GM18868 (cell line): Measurements from ENCODE around the gene TCP11.

Experiments
- ATAC-seq: cut with Tn5 transposase; IDR thresholded peaks from one replicate; pipeline ENCODE4 v1.9.1; 2021; ENCODE audit warnings: mild to moderate bottlenecking, moderate library complexity; ENCODE audit not compliant: unreplicated experiment

The TCP11 gene

DNA sequence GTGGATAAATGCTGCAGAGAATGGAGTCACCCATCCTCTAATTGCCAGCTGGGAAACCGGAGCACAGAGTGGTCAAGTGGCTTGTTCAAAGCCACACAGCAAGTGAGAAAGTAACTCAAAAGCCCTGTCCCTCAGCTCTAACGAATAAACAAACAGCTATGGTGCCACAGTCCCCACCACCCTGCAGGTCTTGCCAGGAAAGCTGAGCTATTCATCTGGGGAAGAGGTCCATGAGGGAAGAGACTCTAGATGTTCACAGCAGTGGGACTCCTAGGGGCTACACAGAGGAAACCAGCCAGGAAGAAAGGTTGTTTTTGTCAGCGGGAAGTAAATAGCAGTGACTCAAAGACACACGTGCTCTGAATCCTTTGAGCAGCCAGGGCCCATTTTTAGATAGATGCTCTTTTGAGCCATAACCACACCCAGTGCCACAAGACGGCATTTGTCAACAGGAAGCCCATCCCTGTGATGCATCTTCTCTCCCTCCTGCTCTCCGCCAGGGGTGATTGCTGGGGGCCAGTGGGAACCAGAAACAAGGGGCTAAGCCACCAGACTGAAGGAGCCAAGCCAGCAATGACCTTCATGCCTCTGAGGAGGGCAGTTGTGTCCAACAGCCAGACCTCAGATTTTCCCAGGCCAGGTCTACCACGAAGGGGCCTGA is 32.4 kb upstream of the TCP11 start:
- ATAC-seq: no peak

DNA sequence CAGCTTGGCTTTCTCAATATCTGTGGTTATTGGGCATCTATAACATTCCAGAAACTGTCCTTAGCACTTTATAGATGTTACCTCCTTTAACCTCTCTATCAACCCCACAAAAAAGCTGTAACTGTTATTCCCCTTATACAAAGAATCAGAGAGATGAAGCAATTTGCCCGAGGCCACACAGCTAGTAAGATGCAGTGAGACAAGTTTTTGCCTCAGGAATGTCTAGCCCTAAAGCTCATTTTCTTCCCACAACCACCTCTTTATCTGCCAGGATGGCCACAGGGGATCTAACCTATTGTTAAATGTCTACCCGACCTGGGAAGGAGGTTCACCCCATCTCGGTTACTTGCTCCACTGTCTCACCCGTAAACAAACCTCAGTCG is 31.9 kb upstream of the TCP11 start:
- no peak for ATAC-seq

DNA sequence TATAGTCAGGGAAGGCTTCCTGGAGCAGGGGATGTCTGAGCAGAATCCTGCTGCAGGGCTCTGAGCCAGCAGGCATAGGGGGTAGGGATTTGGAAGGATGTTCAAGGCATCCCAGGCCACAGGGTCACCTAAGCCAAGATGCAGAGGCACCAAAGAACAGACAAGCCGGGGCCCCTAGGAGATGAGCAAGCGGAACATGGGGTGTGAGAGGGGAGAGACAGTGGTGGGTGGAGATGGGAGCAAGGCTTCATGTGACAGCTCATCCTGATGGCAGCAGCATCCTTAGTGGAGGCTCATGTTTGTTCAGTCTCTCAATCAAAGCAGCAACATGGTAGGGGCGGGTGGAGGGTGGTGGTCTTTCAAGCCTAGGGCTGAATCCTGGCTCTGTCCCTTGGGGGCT is 29.8 kb upstream of the TCP11 start:
- no peak for ATAC-seq

DNA sequence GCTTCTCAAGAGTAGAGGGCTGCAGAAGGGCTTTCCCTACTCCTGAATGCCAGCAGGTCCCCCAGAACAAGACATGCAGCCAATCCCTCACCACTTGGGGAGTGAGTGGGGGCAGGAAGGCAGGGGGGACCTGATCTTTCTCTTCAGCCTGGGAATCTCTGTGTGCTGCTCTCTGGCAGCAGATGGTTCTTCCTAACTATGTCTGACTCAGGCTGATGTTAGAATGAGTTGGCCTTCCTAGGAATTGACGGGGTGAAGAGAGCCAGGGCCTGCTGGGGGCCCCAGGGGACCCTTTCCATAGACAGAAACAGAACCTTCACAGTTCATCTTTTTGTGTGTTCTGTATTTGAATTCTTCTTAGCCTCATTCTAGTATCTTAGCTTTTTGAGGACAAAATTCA is 29.0 kb upstream of the TCP11 start:
- no peak for ATAC-seq

DNA sequence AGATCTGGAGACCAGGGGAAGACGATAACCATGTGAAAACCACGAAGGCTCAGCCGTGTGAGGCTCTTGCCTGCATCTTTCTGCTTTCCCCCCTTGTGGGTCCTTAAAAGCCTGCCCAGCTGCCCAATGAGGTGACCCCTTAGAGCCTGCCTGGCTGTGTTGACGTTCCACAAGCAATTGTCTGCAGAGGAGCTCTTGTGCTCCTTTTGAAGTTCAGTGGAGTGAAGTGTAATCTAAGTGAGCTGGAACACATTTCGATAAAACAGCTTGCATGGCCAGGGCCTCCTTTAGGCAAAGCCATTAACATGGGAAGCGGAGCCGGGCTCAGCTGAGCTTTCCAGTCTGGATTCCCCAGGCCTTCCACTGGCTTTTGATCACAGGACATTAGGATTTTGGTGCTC is 27.3 kb upstream of the TCP11 start:
- no peak for ATAC-seq

DNA sequence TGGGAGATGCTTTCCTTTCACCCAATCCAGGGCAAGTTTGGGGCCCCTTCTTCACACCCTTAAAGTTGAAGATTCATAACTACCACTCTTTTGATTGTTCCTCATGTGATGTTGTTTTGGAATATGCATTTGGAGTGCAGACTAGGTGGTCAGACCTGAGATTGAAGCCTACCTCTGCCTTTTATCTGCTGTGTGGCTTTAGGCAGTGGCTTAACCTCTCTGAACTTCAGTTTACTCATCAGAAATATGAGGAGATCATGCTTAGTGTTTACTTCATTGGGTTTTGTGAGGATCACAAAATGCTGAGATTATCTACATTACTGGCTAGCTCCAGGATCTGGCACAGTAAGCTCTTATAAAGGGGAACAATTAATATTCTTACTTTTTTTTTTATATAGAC is 26.4 kb upstream of the TCP11 start:
- no peak for ATAC-seq

DNA sequence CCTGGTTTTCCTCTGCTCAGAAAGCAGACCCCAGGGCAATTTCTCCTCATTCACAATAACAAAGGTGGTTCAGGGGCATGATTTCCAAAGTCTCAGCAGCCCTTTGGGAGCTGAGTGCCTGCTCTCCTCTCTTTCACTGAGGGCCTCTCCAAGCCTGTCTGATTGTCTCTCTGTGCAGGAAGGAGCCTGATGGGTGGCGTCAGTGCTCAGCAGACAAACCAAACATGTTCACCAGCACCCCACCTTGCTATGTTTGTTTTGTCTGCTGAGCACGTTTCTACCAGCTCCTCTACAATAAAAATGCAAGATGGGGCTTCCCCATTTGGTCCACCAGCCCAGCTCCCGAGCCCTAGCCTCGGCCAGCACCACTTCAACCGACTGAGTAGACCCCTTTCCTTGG is 25.4 kb upstream of the TCP11 start:
- no peak for ATAC-seq

DNA sequence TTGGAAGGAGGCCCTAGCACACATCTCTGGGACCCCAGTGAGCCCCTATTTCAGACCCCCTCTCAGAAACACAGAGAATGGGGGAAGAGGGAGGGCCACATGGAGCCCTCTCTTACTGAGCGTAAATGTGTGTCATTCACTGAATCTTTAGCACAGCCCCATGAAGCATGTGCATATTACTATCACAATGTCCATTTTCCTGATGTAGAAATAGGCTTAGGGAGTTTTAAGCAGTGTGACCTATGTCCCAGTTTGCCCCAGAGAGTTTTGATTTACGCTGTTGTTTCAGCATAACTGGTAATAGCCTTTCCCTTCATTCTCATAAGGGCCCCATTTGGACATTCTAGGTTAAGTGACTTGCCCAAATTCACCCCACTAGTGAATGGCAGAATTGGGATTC is 25.0 kb upstream of the TCP11 start:
- ATAC-seq: no peak

DNA sequence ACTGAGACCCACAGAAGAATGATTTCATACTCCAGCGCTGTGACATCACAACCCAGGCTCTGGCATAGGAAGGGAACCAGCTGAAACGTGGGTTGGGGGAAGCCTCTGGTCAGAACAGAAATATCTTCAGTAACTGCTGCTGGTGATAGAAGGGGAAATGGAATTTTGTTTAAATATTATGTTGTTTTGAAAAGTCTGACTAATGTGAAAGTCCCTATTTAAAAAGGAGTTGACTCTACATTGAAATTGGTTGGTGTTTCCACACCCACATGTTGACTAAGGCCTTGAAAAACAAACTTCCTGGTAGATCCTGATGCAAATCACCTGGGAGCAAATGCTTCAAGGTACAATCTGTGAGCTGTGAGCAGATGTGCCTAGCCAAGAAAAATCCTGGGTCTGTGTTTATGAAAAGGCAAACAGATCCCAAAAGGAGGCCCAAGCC is 24.5 kb upstream of the TCP11 start:
- no peak for ATAC-seq

DNA sequence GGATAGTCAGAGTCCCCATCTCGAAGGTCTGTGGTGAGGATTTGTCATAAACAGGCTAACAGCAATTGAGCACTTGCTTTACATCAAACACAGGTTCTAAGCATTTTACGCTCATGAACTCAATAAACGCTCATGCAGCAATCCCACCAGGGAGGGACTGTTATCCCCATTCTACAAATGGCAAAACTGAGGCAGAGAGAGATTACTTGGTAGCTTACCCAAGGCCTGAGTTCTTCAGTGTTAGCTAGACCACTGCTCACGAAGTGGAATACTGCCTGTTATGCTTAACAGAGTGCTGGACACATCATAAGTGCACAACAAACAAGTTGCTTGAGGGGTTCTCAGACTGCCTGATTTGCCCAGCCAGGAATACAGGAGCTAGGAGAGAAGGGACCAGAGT is 23.7 kb upstream of the TCP11 start:
- no peak for ATAC-seq

DNA sequence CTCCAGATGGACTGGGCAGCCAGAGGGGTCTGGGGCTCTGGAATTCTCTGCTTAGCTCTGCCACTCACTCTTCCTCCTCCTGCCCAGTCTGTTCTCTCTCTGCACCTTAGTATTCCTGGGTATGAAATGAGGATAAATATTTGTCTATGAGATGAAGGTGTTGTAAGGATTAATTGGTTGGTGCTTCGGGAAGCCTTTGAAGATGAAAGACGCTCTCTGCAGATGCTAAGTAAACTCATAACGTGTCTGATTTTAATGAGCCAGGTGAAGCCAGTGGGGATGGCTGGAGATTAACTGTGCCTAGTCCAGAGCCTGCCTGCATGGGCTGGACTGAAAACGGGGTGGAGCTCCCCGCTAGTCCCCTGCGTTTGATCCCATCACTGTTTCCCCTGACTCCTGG is 23.1 kb upstream of the TCP11 start:
- no peak for ATAC-seq

DNA sequence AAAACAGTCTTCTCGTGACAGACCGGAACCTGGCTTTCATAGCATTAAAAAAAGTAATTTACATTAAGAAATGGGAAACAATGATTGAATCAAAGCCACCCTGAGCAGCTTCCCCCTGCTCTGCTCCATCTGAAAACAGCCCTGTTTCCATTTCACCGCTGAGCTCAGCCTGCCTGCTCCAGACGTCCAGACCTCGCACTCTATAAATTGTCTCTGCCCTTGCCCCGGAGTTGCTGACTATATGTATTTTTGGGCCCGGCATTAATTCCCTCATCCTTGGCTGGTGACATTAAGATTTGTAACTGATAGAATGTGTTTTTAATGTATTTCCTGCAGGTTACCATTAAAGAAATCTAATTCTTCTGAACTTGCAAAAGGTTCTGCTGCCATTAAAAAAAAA is 22.7 kb upstream of the TCP11 start:
- ATAC-seq: no peak

DNA sequence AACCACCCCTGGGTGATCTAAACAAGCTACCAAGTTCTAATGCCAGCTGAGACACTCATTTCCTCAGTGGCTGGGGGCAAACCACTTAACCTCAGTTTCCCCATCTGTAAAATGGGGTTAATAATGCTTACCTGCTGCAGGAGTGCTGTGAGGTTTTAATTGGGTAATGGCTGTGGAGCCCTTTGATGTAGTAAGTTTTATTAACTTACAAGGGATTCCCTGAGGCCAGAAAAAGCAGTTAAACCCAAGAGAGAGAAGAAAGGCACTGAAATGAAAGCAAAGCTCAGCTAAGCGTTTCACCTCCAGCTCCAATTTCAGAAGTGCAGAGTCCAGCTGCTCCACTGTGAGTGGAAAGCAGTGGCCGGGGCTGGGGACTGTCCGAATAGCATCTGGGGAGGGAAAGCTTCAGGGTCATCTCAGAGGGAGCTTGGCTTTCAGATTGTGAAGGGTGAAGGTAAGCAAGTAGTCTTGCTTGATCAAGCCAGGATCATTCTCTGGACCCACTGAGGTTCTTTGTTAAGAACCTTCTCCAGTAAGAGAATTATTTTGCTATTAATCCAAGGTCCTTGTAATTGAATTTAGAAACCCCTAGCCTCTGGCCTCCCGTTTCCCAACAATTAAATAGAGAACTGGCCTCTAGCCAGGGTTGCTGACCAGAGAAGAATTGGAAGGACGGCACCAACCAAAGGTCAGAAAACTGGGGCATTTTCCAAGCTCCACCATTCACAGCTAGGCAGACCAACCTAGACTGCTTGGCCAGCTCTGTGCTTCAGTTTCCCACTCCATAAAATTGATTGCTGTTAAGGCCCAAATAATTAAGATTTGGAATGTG is 20.9 kb upstream of the TCP11 start:
- no peak for ATAC-seq

DNA sequence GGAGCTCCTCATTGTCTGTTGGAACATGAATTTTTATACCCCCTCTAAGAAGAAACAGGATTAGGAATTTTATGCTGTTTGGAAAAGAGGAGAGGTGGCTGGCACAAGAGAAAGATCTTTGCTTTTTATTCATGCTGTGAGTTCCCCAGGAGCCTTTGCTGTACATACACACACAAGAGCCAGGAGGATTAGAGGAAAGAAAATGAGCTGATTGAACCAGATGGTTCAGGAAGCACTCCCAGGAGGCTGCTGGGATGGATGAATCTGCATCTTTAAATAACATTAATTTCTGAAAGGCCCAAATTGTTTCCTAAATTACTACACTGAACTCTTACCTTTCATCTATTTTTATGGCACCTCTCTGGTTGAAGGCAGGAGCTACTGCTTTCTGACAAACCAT is 20.1 kb upstream of the TCP11 start:
- ATAC-seq: no peak

DNA sequence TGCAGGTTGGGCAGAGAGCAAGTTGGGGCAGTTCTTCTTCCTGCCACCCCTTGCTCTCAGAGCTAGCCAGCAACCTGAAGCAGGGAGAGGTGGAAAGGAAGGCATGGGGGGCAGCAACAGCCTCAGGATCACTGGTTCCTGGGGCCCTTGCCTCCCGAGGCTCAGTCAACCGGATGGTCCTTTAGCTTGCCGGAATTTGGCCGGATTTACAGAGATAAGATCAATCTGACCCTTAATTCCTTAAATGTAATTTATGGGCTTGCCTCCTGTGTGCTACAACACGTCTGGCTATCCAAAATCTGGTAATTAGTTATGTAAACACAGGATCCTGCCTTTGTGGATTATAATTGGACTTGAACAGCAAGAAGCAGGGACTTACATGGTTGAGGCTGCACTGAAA is 19.5 kb upstream of the TCP11 start:
- ATAC-seq: no peak

DNA sequence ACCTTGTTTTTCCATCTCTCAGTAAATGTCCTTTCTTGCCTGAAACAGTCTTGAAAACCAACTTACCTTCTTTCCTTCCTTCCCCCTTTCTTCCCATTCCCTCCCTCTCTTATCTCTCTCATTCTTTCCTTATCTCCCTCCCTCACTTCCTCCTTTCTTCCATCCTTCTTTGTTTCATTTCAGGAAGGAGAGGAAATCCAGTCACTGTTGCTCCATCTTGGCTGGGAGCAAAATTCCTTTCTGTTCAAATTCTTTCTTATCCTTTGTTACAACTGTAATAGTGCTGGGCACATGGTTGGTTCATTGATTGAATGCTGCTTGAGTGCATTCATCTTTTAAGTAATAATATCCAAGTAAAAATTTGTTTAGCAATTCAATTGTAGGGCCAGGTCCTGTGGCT is 17.4 kb upstream of the TCP11 start:
- ATAC-seq: no peak

DNA sequence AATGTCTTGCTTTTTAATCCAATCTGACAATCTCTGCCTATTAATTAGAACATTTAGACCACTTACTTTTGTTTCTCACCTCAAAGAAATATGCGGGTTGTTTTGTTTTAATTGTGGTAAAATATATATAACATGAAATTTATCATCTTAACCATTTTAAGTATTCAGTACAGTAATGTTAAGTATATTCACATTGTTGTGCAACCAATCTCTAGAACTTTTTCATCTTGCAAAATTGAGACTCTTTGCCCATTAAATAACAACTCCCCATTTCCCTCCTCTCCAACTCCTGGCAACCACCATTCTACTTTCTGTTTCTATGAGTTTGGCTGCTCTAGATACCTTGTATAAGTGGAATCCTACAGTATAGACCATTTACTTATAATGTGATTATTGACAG is 13.8 kb upstream of the TCP11 start:
- no peak for ATAC-seq

DNA sequence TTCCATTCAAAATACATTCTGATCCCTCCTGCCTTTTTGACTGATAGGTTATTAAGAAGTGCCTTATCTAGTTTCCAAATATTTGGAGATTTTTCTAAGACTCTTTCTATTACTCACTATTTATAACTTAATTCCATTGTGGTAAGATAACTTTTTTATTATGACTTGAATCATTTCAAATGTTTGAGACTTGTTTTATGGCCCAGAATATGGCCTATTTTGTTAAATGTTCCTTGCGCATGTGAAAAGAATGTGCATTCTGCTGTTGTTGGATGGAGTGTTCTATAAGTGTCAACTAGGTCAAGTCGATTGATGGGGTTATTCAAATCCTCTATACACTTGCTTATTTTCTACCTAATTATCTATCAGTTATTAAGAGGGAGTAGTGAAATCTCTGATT is 13.1 kb upstream of the TCP11 start:
- ATAC-seq: no peak

DNA sequence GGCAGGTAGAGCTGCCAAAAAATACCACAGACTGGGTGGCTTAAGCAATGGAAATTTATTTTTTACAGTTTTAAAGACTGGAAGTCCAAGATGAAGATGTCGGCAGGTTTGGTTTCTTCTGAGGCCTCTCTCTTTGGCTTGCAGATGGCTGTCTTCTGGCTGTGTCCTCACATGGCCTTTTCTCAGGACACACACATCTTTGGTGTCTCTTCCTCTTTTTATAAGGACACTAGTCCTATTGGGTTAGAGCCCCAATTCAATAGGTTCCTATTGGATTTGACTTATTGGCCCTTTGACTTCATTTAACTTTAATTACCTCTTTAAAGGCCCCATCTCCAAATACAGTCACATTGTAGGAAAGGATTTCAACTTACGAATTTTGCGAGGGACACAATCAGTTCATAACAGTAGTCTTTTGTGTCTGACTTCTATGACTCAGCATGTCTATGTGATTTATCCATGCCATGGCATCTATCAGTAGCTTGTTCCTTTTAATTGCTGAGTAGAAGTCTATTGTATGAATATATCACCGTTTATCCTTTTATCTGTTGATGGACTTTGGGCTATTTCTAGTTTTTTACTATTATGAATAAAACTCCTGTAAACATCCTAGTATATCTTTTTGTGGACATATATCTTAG is 11.0 kb upstream of the TCP11 start:
- ATAC-seq: no peak

DNA sequence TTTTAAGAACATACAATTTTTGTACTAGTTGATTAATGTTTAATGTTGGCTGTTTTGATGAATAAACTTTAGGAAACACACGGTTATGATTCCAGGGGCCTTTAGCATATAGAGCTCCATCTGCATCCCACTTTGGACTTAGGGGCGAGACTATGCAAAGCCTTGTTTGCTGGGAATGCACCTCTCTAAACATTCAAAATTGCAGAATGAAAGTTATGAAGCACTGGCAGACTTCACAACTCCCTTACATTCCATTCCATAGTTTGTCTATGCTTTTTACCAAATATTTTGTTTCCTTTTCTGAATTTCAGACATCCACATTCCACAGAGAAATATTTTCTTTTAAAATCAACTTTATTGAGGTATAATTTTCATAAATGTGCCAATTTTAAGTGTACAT is 10.3 kb upstream of the TCP11 start:
- no peak for ATAC-seq

DNA sequence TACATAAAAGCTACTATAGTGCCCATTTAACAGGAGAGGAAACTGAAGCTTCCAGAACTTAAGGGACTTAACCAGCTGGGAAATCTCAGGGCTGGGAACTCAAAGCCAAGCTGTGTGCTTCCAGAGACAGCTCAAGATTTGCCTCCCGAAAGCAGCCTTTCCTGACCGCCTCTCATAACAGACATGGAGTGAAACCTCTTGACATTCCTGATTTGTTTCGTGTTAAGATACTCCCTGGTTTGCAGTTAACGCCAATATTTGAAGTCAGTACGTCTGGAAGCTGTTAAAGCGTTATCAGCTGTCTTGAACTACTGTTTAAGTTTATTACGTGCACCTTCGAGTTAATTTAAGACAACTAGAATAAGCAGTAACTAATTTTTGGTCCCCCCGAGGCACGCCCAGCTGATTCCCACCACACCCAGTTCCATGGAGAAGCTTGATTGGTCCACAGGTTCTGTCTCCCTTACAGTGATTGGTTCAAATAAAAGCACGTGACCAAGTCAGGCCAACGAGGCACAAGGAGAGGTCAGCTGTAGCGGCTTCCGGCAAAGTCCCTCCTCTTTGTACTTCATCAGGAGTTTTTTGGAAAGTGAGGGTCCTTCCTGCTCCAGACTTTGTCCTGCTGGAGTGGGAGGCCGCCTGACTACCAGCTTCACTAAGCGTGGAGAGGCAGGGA is 8.9 kb upstream of the TCP11 start:
- ATAC-seq: no peak
